Measurements from ENCODE around the gene FHDC1. TPM values are rescaled to one million over a fixed set of nuclear protein-coding genes. Genes with fewer than 3 reads are reported as not detected.

Gene FHDC1
- total RNA-seq, 1 donor from 2014 or later, result 1.5 TPM

DNA sequence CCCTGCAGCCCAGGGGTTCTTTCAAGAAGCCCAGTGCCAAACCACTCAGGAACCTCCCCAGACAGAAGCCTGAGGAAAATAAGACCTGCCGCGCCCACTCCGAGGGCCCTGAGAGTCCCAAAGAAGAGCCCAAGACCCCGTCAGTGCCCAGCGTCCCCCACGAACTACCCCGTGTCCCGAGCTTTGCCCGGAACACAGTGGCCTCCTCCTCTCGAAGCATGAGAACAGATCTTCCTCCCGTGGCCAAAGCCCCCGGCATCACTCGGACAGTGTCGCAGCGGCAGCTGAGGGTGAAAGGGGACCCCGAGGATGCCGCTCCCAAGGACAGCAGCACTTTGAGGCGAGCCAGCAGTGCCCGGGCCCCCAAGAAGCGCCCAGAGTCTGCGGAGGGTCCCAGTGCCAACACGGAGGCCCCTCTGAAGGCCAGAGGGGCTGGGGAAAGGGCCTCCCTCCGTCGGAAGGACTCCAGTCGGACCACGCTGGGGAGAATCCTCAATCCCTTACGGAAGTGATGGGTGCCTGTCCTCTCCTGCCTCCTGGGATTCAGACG is 40.2 kb downstream of the FHDC1 start:
- no peak for DNase-seq (ENCODE audit: low read depth)
- FAIRE-seq, result no peak
- Histone ChIP-seq H3K9ac (ENCODE audit: low read length) (no peak overlapping the region), H3K27ac (ENCODE audit: low read depth, low read length) (no peak overlapping the region), H2AFZ (ENCODE audit: low read depth, low read length) (no peak overlapping the region), H3K4me1 (ENCODE audit: insufficient read depth, low read length) (peaks cover 26% of the 10 kb centered on the region), H3K79me2 (ENCODE audit: insufficient read depth, low read length) (no peaks in the 10 kb centered on the region), H3K9me3 (ENCODE audit: insufficient read depth, low read depth, low read length) (no peaks in the 10 kb centered on the region), H4K20me1 (ENCODE audit: insufficient read depth, low read length) (no peaks in the 10 kb centered on the region), H3K4me2 (ENCODE audit: low read length) (no peak overlapping the region), H3K4me3 (ENCODE audit: insufficient read depth, low read depth, low read length) (no peak overlapping the region), H3K27me3 (ENCODE audit: insufficient read depth, low read length) (no peaks in the 10 kb centered on the region), H3K36me3 (ENCODE audit: insufficient read depth, low read length) (no peaks in the 10 kb centered on the region)
- H3K4me3 Mint-ChIP-seq (ENCODE audit: unreplicated experiment), result no peak overlapping the region
- no peaks in the 10 kb centered on the region for H3K9me3 Mint-ChIP-seq (ENCODE audit: unreplicated experiment)
- H3K27ac Mint-ChIP-seq (ENCODE audit: unreplicated experiment), result no peak overlapping the region
- H3K36me3 Mint-ChIP-seq (ENCODE audit: low read depth, unreplicated experiment), result peaks cover 6% of the 10 kb centered on the region
- no peak for TF ChIP-seq EZH2 (IDR thresholded peaks at IDR 0.05; ENCODE audit: insufficient read depth, low read length)
- TF ChIP-seq, protein P1, sequence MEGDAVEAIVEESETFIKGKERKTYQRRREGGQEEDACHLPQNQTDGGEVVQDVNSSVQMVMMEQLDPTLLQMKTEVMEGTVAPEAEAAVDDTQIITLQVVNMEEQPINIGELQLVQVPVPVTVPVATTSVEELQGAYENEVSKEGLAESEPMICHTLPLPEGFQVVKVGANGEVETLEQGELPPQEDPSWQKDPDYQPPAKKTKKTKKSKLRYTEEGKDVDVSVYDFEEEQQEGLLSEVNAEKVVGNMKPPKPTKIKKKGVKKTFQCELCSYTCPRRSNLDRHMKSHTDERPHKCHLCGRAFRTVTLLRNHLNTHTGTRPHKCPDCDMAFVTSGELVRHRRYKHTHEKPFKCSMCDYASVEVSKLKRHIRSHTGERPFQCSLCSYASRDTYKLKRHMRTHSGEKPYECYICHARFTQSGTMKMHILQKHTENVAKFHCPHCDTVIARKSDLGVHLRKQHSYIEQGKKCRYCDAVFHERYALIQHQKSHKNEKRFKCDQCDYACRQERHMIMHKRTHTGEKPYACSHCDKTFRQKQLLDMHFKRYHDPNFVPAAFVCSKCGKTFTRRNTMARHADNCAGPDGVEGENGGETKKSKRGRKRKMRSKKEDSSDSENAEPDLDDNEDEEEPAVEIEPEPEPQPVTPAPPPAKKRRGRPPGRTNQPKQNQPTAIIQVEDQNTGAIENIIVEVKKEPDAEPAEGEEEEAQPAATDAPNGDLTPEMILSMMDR (IDR thresholded peaks at IDR 0.05; ENCODE audit: insufficient read depth, low read depth, low read length), result no peak
- H3K4me1 Mint-ChIP-seq (ENCODE audit: low read depth, unreplicated experiment), result peaks cover 23% of the 10 kb centered on the region
- no peaks in the 10 kb centered on the region for H3K27me3 Mint-ChIP-seq (ENCODE audit: low read depth, unreplicated experiment)

GRCh38 chr4:152979731-152980330 is 43.7 kb downstream of the FHDC1 start:
- Histone ChIP-seq H4K20me1 (ENCODE audit: insufficient read depth, low read length) (no peaks in the 10 kb centered on the region), H3K4me1 (ENCODE audit: insufficient read depth, low read length) (peaks cover 39% of the 10 kb centered on the region), H3K9ac (ENCODE audit: low read length) (no peak overlapping the region), H3K4me3 (ENCODE audit: insufficient read depth, low read depth, low read length) (no peak overlapping the region), H3K27ac (ENCODE audit: low read depth, low read length) (peak overlapping the region; percentile 89), H2AFZ (ENCODE audit: low read depth, low read length) (no peak overlapping the region), H3K36me3 (ENCODE audit: insufficient read depth, low read length) (no peaks in the 10 kb centered on the region), H3K27me3 (ENCODE audit: insufficient read depth, low read length) (no peaks in the 10 kb centered on the region), H3K79me2 (ENCODE audit: insufficient read depth, low read length) (no peaks in the 10 kb centered on the region), H3K4me2 (ENCODE audit: low read length) (no peak overlapping the region), H3K9me3 (ENCODE audit: insufficient read depth, low read depth, low read length) (no peaks in the 10 kb centered on the region)
- Mint-ChIP-seq H3K9me3 (ENCODE audit: unreplicated experiment) (no peaks in the 10 kb centered on the region), H3K27me3 (ENCODE audit: low read depth, unreplicated experiment) (no peaks in the 10 kb centered on the region), H3K4me1 (ENCODE audit: low read depth, unreplicated experiment) (peaks cover 31% of the 10 kb centered on the region), H3K27ac (ENCODE audit: unreplicated experiment) (no peak overlapping the region), H3K4me3 (ENCODE audit: unreplicated experiment) (no peak overlapping the region), H3K36me3 (ENCODE audit: low read depth, unreplicated experiment) (no peaks in the 10 kb centered on the region)
- DNase-seq (ENCODE audit: low read depth) (no peak), FAIRE-seq (no peak)
- TF ChIP-seq, protein P1 (IDR thresholded peaks at IDR 0.05; ENCODE audit: insufficient read depth, low read depth, low read length), result no peak
- TF ChIP-seq EZH2 (IDR thresholded peaks at IDR 0.05; ENCODE audit: insufficient read depth, low read length), result no peak

GRCh38 chr4:152981278-152981677 is 45.2 kb downstream of the FHDC1 start:
- FAIRE-seq (no peak), DNase-seq (ENCODE audit: low read depth) (peak; percentile 89)
- Histone ChIP-seq H3K4me3 (ENCODE audit: insufficient read depth, low read depth, low read length) (no peak overlapping the region), H3K36me3 (ENCODE audit: insufficient read depth, low read length) (no peaks in the 10 kb centered on the region), H3K9ac (ENCODE audit: low read length) (peak overlapping the region; percentile 53), H4K20me1 (ENCODE audit: insufficient read depth, low read length) (no peaks in the 10 kb centered on the region), H3K4me1 (ENCODE audit: insufficient read depth, low read length) (peaks cover 39% of the 10 kb centered on the region), H3K9me3 (ENCODE audit: insufficient read depth, low read depth, low read length) (no peaks in the 10 kb centered on the region), H3K79me2 (ENCODE audit: insufficient read depth, low read length) (no peaks in the 10 kb centered on the region), H2AFZ (ENCODE audit: low read depth, low read length) (no peak overlapping the region), H3K4me2 (ENCODE audit: low read length) (peak overlapping the region; percentile 21), H3K27ac (ENCODE audit: low read depth, low read length) (peak overlapping the region; percentile 89), H3K27me3 (ENCODE audit: insufficient read depth, low read length) (no peaks in the 10 kb centered on the region)
- Mint-ChIP-seq H3K4me3 (ENCODE audit: unreplicated experiment) (no peak overlapping the region), H3K36me3 (ENCODE audit: low read depth, unreplicated experiment) (no peaks in the 10 kb centered on the region), H3K9me3 (ENCODE audit: unreplicated experiment) (no peaks in the 10 kb centered on the region), H3K27ac (ENCODE audit: unreplicated experiment) (no peak overlapping the region), H3K4me1 (ENCODE audit: low read depth, unreplicated experiment) (peaks cover 31% of the 10 kb centered on the region), H3K27me3 (ENCODE audit: low read depth, unreplicated experiment) (no peaks in the 10 kb centered on the region)
- TF ChIP-seq EZH2 (IDR thresholded peaks at IDR 0.05; ENCODE audit: insufficient read depth, low read length), result no peak
- TF ChIP-seq, protein P1 (IDR thresholded peaks at IDR 0.05; ENCODE audit: insufficient read depth, low read depth, low read length), result no peak

All from astrocyte (in vitro differentiated cells and primary cell).